Sigmoid colon (tissue), 4 donors: ENCODE data around the gene CDK14.

Experiments used
- POLR2AphosphoS5 ChIP-seq, 4 donors: sonication (generic); formaldehyde crosslinking; IDR thresholded peaks; one replicate each; pipeline ENCODE4 v1.6.1; 2017; ENCODE audit warnings: antibody characterized with exemption in 4 of 4
- TF ChIP-seq, protein P1 (sequence below), 4 experiments: fragments of 450-650 bp in 3 of 4; fragments of 200-600 bp in 1 of 4; IDR thresholded peaks; one replicate each; pipeline ENCODE4 v1.5.1; 2016 to 2019; ENCODE audit warnings: antibody characterized with exemption in 4 of 4, mild to moderate bottlenecking in 3 of 4, moderate library complexity in 2 of 4

DNA sequence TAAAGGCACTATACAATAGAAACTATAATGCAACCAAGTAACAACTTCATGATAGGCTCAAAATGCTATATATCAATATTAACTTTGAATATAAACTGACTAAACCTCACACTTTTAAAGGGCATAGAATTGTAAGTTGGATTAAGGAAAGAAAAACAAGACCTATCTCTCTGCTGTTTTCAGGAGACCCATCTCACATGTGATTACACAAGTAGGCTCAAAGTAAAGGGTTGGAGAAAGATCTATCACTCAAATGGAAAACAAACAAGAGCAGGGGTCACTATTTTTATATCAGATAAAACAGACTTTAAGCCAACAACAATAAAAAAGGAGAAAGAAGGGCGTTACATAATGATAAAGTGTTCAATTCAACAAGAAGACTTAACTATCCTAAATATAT is 155.5 kb downstream of the CDK14 start:
- TF ChIP-seq, protein P1, sequence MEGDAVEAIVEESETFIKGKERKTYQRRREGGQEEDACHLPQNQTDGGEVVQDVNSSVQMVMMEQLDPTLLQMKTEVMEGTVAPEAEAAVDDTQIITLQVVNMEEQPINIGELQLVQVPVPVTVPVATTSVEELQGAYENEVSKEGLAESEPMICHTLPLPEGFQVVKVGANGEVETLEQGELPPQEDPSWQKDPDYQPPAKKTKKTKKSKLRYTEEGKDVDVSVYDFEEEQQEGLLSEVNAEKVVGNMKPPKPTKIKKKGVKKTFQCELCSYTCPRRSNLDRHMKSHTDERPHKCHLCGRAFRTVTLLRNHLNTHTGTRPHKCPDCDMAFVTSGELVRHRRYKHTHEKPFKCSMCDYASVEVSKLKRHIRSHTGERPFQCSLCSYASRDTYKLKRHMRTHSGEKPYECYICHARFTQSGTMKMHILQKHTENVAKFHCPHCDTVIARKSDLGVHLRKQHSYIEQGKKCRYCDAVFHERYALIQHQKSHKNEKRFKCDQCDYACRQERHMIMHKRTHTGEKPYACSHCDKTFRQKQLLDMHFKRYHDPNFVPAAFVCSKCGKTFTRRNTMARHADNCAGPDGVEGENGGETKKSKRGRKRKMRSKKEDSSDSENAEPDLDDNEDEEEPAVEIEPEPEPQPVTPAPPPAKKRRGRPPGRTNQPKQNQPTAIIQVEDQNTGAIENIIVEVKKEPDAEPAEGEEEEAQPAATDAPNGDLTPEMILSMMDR (IDR thresholded peaks at IDR 0.05) = no peak
- no peak for TF ChIP-seq POLR2AphosphoS5 (IDR thresholded peaks at IDR 0.05)
